HUDEP-2 (cell line): Measurements from ENCODE around the gene CDC42BPB.

ENCODE experiments used
- DNase-seq, 76 experiments: peaks; one replicate each; lab custom pipeline; 2025; ENCODE audit not compliant: unreplicated experiment in 76 of 76; lab: John Stamatoyannopoulos, UW

Gene CDC42BPB

GRCh38 chr14:102951034-102951433, 106.3 kb downstream of the CDC42BPB start:
- DNase-seq: no peak

GRCh38 chr14:102949801-102950451, 107.4 kb downstream of the CDC42BPB start:
- no peak for DNase-seq

- no peak for DNase-seq
Measured at GRCh38 chr14:102949062-102949800, 108.1 kb downstream of the CDC42BPB start.

- DNase-seq: no peak
Measured at GRCh38 chr14:102948698-102949061, 108.7 kb downstream of the CDC42BPB start.

- no peak for DNase-seq
Measured at GRCh38 chr14:102947321-102948103, 109.8 kb downstream of the CDC42BPB start.

DNA sequence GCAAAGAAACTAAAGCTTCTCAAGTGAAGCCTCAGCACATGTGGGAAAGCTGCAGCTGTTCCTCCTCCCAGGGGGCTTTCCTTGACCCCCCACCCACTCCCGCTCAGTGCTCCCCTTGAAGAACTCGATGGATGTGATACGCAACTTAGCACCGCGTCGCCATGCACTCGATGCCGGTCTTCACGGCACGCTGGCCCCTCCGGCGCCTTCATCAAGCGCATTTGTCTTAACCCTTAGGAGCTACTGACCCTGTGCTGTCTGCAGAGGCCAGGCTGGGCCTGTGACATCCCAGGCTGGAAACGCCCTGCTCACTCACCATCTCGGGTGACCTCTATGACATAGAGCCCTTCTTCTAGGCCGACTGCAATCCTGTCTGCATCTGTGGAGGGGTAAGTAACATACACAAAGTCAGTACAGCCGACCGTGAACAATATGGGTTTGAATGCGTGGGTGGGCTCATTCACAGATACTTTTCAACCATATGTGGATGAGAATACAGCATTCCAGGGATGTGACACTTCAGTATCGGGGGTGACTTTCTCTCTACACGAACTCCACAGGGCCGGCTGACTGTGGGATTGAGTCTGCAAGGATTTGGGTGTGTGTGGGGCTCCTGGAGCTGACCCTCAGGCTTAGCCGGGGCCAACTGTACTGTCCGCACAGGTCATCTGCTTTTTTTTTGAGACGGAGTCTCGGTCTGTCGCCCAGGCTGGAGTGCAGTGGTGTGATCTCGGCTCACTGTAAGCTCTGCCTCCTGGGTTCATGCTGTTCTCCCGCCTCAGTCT, 111.8 kb downstream of the CDC42BPB start:
- DNase-seq: no peak

DNA sequence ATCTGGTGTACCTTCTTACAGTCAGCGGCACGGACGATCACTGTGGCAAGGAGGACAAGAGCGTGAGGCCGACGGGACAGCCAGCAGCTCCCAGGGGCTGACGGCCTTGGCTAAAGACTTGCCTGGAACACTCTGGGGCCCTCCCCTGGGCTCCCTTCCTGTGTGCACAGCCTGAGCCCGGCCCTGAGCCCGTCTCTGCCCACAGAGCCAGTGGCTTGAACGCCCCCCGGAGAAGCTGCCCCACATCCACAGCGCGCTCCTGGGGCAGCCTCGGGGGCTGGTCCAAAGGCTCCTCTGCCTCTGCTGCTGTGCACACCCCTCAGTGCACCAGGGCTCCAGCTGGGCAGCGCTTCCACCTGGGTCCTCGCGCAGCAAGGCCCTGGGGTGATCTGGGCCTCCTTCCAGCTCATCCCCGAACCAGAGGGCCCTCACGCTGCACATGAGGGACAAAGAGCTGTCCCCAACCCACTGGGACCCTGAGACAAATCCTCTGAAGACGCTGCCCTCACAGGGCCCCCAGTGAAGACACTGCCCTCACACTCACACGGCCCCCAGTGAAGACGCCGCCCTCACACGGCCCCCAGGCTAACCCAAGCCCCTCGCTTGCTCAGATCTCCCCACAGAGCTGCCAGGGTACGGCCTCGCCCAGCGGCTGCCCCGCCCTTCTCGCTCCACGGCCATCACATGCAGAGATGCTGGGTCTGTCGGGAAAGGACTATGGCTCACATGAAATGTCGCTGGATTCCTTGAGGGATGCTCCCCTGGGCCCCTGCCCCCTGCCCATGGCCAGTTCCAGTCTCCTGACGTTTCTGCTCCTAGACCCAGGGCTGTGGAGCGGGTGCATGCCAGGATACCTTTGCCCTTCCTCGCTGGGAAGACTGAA, 112.7 kb downstream of the CDC42BPB start:
- DNase-seq: no peak

GRCh38 chr14:102943979-102944378, 113.4 kb downstream of the CDC42BPB start:
- no peak for DNase-seq

DNA sequence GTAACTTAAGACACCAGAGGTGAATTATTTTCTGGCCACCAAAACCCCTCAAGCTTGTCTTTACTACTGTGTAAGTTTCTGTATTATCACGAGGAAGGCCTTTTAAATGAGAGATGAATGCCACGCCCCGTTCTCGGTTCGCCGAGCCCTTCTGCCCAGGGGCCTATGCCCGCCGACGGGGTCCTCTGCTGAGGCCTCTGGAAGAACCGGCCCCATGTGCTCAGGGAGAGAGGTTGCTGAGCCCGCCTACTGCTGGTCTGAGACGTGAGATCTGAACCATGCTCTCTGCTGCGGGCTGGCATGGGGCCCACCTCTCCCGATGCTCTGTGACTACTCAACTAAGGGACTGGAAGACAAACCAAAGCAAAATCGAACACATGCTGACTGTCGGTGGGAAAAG, 113.9 kb downstream of the CDC42BPB start:
- no peak for DNase-seq

DNA sequence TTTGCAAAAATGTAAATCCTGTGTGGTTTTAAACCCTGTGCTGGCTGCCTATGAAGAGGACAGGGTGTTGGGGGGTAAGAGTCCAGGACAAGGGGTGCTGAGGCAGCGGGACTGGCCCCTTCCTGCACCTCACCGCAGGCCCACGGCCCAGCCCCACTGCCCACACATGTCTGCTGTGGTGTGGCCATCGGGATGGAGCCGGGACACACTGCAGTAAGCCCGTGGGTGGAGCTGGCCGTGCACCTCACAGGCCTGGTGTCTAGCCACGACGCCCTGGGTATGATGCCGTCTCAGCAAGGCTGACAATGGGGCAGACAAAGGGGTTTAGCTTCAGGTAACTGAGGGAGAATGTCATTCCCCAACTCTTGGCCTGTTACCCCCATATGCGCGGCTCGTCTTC, 115.3 kb downstream of the CDC42BPB start:
- DNase-seq: no peak

DNA sequence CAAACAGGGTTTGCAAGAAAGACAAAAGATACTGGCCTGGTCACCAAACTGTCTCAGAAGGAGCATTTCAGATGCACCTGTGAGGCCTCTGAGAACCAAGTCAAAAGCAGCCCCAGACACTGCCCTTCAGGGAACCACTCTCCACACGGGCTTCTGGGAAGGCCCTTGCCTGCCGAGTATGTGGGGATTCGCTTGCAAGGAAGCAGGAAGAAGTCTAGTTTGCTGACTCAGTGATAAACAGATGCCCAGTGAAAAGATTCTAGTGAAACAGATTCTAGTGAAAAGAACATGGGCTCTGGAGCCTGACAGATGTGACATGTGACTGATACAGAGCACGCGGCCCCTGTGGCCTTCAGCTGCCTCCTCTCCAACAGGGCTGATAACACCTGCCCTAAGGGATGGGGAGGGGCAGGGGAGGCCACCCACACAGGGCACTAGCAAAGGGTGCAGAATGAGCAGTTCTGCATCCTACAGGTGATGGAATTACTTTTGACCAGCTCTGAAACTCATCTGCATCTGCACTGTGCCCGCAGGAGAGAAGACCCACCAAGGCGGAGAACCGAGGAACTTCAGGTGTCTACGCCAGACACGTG, 115.8 kb downstream of the CDC42BPB start:
- peak in 3 of 76 experiments; percentile 10 to 23 (median 21) for DNase-seq

DNA sequence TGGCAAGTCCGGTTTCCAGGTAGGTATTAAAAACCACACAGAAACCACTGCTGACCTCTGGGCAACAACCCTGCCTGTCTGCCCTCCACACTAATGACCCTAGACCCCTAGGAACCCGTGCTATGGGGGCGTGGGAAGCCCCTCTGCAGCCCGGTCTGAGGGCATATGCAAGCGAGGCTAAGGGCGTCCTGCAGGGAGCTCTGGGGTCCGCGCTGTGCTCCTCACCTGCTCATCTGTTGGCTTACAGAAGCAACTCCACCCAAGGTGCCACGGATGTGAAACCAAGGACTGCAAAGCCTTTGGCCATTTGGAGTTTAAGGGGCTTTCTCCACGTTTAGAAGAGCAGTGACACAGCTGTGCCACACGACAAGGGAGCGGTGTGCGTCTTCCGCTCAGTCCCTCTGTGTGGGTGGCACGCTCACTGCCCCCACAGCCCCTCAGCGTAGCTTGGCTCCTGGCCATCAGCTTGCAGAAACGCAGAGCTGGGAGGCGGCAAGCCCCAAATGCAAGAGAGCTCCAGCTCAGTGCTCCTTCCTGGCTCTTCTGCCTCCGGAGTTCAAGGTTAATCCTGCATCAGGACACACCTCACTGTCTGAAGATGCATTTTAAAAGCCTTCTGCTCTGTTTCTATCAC, 116.5 kb downstream of the CDC42BPB start:
- DNase-seq: peak in 1 of 76 experiments; percentile 8

GRCh38 chr14:102939820-102940561, 117.4 kb downstream of the CDC42BPB start:
- DNase-seq: no peak

GRCh38 chr14:102939329-102939728, 118.0 kb downstream of the CDC42BPB start:
- no peak for DNase-seq

- no peak for DNase-seq
Measured at GRCh38 chr14:102938191-102938590, 119.2 kb downstream of the CDC42BPB start.

DNA sequence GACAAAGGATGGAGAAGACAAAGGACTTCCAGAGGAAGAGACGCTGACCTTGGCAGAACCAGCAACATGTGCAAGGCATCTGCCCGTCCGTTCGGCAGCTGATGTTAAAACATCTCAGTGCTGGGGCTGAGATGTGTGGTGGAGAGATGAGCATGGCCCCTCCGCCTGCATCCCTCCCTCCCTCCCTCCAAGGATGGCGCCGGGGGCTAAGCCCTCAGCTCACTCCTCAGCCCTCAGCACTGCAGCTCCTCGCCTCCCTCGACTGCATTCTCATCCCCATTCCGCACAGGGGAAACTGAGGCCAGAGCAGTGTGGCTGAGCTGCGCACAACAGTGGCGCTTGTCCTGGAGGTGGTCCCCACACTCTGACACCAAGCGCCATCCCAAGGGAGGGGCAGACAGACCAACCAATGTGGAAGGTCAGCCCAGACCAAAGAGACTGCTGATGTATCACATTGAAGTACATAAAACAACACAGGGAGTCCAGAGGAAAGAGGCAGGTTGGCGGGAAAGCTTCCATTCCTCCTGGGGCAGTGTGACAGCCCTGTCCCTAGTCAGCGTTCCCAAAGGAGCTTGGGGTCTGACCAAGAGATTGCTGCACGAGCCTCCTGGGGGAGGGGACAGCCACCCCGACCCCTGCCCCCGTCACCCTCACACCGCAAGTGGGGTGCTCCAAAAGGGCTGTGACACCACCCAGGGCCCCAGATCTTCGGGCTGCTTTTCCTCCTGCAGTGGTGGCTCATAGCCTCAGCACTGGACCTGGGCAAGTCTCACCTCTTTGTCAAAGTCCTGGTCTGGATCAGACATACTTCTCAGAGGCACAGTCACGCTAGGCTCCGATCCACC, 119.8 kb downstream of the CDC42BPB start:
- DNase-seq: no peak

DNA sequence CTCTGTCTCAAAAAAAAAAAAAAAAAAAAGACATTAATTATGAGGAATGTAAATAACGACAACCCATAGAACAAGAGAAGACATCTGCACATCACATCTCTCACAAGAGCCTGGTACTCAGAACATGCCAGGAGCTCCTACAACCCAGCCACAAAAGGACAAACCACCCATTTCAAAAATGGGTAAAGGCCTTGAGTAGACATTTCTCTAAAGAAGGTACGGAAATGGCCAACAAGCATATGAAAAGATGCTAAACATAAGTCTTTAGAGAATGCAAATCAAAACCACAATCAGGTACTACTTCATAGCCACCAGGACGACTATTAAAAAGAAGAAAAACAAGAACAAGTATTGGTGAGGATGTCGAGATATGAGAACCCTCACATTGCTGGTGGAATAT, 121.6 kb downstream of the CDC42BPB start:
- DNase-seq: no peak
